Osteocyte (in vitro differentiated cells): ENCODE results near the gene OR6B1. TPM values are rescaled to one million over a fixed set of nuclear protein-coding genes. Genes with fewer than 3 reads are reported as not detected.

ENCODE experiments used
- DNase-seq: peaks from one replicate; pipeline ENCODE4 v3.0.0; 2021; ENCODE audit warnings: mixed read lengths; ENCODE audit not compliant: unreplicated experiment; ENCODE audit errors: extremely low spot score
- H3K27ac Mint-ChIP-seq: one replicate; pipeline ENCODE4 v1.8.0; 2021; ENCODE audit warnings: mild to moderate bottlenecking, mixed read lengths; ENCODE audit not compliant: unreplicated experiment
- H3K27me3 Mint-ChIP-seq: one replicate; pipeline ENCODE4 v1.8.0; 2021; ENCODE audit warnings: mixed read lengths; ENCODE audit not compliant: unreplicated experiment
- H3K36me3 Mint-ChIP-seq: one replicate; pipeline ENCODE4 v1.8.0; 2021; ENCODE audit warnings: mixed read lengths; ENCODE audit not compliant: unreplicated experiment
- H3K4me1 Mint-ChIP-seq: one replicate; pipeline ENCODE4 v1.8.0; 2021; ENCODE audit warnings: mixed read lengths; ENCODE audit not compliant: unreplicated experiment
- H3K4me3 Mint-ChIP-seq: one replicate; pipeline ENCODE4 v1.8.0; 2021; ENCODE audit warnings: mild to moderate bottlenecking, moderate library complexity, mixed read lengths; ENCODE audit not compliant: unreplicated experiment
- H3K9me3 Mint-ChIP-seq: one replicate; pipeline ENCODE4 v1.8.0; 2021; ENCODE audit warnings: mixed read lengths; ENCODE audit not compliant: unreplicated experiment
- CTCF ChIP-seq: fragments of 200-600 bp; sonication (generic); IDR thresholded peaks from 2 replicates; pipeline ENCODE4 v1.5.0; 2021; ENCODE audit warnings: antibody characterized with exemption, mild to moderate bottlenecking, moderate library complexity
- total RNA-seq: library from RNA; stranded (reverse); gene quantifications from 2 replicates; pipeline ENCODE4 v1.2.1, GENCODE V29; 2021

Gene OR6B1
- total RNA-seq, 1 donor from 2014 or later, result not detected

DNA sequence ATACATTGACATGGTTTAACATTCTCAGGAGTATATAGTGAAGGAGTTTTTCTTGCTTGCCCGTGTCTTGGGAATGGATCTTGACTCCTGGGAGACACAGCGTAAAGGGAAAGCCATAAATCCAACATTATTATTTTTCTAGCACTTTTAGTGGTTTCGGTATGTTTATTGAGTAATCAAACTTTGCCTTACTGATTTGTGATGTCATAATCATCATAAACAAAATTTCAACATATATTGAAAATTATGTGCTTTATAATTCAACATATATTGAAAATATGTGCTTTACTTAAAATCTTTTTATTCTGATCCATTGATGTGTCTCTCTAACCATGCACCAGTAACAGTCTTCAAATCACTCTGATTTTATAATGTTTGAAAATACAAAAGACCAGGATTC is 28.4 kb downstream of the OR6B1 start:
- no peak for DNase-seq
- TF ChIP-seq CTCF, result no peak
- H3K4me3 Mint-ChIP-seq, result no peak overlapping the region
- no peaks in the 10 kb centered on the region for H3K4me1 Mint-ChIP-seq
- H3K36me3 Mint-ChIP-seq, result no peaks in the 10 kb centered on the region
- no peaks in the 10 kb centered on the region for H3K9me3 Mint-ChIP-seq
- H3K27ac Mint-ChIP-seq, result no peak overlapping the region
- H3K27me3 Mint-ChIP-seq, result peaks cover 38% of the 10 kb centered on the region

GRCh38 chr7:144032516-144032915 is 32.4 kb downstream of the OR6B1 start:
- DNase-seq, result no peak
- H3K4me3 Mint-ChIP-seq, result no peak overlapping the region
- H3K36me3 Mint-ChIP-seq, result no peaks in the 10 kb centered on the region
- H3K27me3 Mint-ChIP-seq, result peaks cover 51% of the 10 kb centered on the region
- H3K27ac Mint-ChIP-seq, result no peak overlapping the region
- H3K4me1 Mint-ChIP-seq, result no peaks in the 10 kb centered on the region
- no peak for TF ChIP-seq CTCF
- H3K9me3 Mint-ChIP-seq, result no peaks in the 10 kb centered on the region

GRCh38 chr7:144032985-144033709 is 33.0 kb downstream of the OR6B1 start:
- no peak overlapping the region for H3K4me3 Mint-ChIP-seq
- no peaks in the 10 kb centered on the region for H3K36me3 Mint-ChIP-seq
- TF ChIP-seq CTCF, result no peak
- H3K27ac Mint-ChIP-seq, result no peak overlapping the region
- no peaks in the 10 kb centered on the region for H3K4me1 Mint-ChIP-seq
- H3K9me3 Mint-ChIP-seq, result no peaks in the 10 kb centered on the region
- peaks cover 50% of the 10 kb centered on the region for H3K27me3 Mint-ChIP-seq
- no peak for DNase-seq

- no peaks in the 10 kb centered on the region for H3K4me1 Mint-ChIP-seq
- no peak for TF ChIP-seq CTCF
- no peaks in the 10 kb centered on the region for H3K36me3 Mint-ChIP-seq
- H3K9me3 Mint-ChIP-seq, result no peaks in the 10 kb centered on the region
- H3K27me3 Mint-ChIP-seq, result peaks cover 53% of the 10 kb centered on the region
- H3K27ac Mint-ChIP-seq, result no peak overlapping the region
- H3K4me3 Mint-ChIP-seq, result no peak overlapping the region
- DNase-seq, result no peak
Measured at GRCh38 chr7:144035385-144035784, 35.3 kb downstream of the OR6B1 start.

DNA sequence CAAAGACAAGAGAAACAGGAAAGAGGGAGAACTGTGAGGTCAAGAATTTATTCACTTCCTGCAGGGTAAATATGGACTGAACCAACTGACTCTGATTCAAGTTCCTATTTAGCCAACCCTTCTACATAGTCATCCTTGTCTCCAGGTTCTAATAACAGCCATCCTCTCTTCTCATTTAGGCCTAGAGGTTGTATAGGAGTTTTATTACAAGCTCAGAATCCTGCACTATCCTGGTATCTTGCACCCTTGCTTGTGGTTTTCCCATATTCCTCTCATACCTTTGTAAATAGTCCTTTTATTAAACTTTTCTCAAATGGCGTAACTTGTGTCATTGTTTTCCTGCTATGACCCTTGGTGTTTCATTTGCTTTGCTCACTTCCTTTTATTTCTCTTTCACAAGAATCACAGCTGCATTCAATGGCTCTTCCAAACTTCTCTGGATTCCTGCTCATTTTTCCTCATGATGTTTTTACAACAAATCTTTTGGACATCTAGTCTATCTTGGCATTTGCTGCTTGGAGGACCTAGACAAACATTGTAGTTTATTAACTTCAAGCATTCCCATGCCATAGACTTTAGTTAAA is 36.3 kb downstream of the OR6B1 start:
- Mint-ChIP-seq H3K27ac (no peak overlapping the region), H3K9me3 (no peaks in the 10 kb centered on the region), H3K4me3 (no peak overlapping the region), H3K4me1 (no peaks in the 10 kb centered on the region), H3K27me3 (peaks cover 44% of the 10 kb centered on the region), H3K36me3 (no peaks in the 10 kb centered on the region)
- no peak for DNase-seq
- TF ChIP-seq CTCF, result no peak
